ENCODE measurements around the gene KLHL5. TPM values are rescaled to one million over a fixed set of nuclear protein-coding genes. Genes with fewer than 3 reads are reported as not detected.

Gene KLHL5
- total RNA-seq, 1 donor from 2014 or later, result 57.1 TPM

- Histone ChIP-seq H3K36me3 (ENCODE audit: control insufficient read depth, insufficient read depth, low read length) (peaks cover 2% of the 10 kb centered on the region), H3K4me3 (ENCODE audit: low read depth, low read length) (no peak overlapping the region), H3K27me3 (ENCODE audit: control insufficient read depth, insufficient read depth, low read length) (no peaks in the 10 kb centered on the region)
- DNase-seq (ENCODE audit: low read depth), result no peak
- no peak for TF ChIP-seq CTCF (IDR thresholded peaks at IDR 0.05; ENCODE audit: insufficient read depth, low read length, poor library complexity, severe bottlenecking)
These were observed 42.2 kb downstream of the KLHL5 start for GRCh38 chr4:39104255-39104654.

- TF ChIP-seq CTCF (IDR thresholded peaks at IDR 0.05; ENCODE audit: insufficient read depth, low read length, poor library complexity, severe bottlenecking), result no peak
- Histone ChIP-seq H3K4me3 (ENCODE audit: low read depth, low read length) (no peak overlapping the region), H3K27me3 (ENCODE audit: control insufficient read depth, insufficient read depth, low read length) (no peaks in the 10 kb centered on the region), H3K36me3 (ENCODE audit: control insufficient read depth, insufficient read depth, low read length) (peaks cover 2% of the 10 kb centered on the region)
- no peak for DNase-seq (ENCODE audit: low read depth)
These were observed 44.0 kb downstream of the KLHL5 start for GRCh38 chr4:39106011-39106410.

GRCh38 chr4:39114436-39114835, 52.4 kb downstream of the KLHL5 start:
- no peak for TF ChIP-seq CTCF (IDR thresholded peaks at IDR 0.05; ENCODE audit: insufficient read depth, low read length, poor library complexity, severe bottlenecking)
- no peak for DNase-seq (ENCODE audit: low read depth)
- H3K36me3 ChIP-seq (ENCODE audit: control insufficient read depth, insufficient read depth, low read length), result no peaks in the 10 kb centered on the region
- H3K4me3 ChIP-seq (ENCODE audit: low read depth, low read length), result no peak overlapping the region
- no peaks in the 10 kb centered on the region for H3K27me3 ChIP-seq (ENCODE audit: control insufficient read depth, insufficient read depth, low read length)

- Histone ChIP-seq H3K27me3 (ENCODE audit: control insufficient read depth, insufficient read depth, low read length) (no peaks in the 10 kb centered on the region), H3K36me3 (ENCODE audit: control insufficient read depth, insufficient read depth, low read length) (no peaks in the 10 kb centered on the region), H3K4me3 (ENCODE audit: low read depth, low read length) (no peak overlapping the region)
- DNase-seq (ENCODE audit: low read depth), result no peak
- TF ChIP-seq CTCF (IDR thresholded peaks at IDR 0.05; ENCODE audit: insufficient read depth, low read length, poor library complexity, severe bottlenecking), result no peak
These were observed 56.1 kb downstream of the KLHL5 start for GRCh38 chr4:39118034-39118658.

GRCh38 chr4:39120418-39120817, 58.4 kb downstream of the KLHL5 start:
- no peak for TF ChIP-seq CTCF (IDR thresholded peaks at IDR 0.05; ENCODE audit: insufficient read depth, low read length, poor library complexity, severe bottlenecking)

More at GRCh38 chr4:39120418-39120817, 58.4 kb downstream of the KLHL5 start:
- no peak for DNase-seq (ENCODE audit: low read depth)
- Histone ChIP-seq H3K36me3 (ENCODE audit: control insufficient read depth, insufficient read depth, low read length) (no peaks in the 10 kb centered on the region), H3K4me3 (ENCODE audit: low read depth, low read length) (no peak overlapping the region), H3K27me3 (ENCODE audit: control insufficient read depth, insufficient read depth, low read length) (no peaks in the 10 kb centered on the region)

Data from kidney epithelial cell (primary cell).